ENCODE data around the gene INPP4A.

DNA sequence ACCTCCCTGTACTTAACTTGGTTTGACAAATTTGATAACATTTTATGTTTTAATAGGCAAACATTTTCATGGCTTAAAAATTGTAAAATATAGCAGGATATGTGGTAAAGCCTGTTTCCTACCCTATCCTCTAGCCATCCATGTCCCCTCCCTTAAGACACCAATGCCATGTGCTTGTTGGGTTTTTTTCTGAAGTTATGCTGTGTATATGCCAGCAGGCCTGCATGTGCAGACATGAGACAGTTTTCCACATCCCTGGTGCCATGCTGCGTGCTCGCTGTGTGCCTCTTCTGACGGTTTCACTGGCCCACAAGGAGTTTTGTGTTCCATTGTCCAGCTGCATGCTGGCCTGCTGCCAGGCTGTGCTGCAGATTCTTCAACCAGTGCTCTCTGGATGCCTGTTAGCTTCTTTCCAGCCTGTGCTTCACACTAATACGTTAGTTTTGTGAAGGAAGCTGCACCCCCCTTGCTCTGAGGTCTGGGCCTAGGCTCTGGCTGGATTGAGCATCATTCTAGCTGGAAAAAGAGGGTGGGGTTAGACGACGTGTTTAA is 16.9 kb downstream of the INPP4A start:
- TF ChIP-seq POLR2A (IDR thresholded peaks at IDR 0.05) (no peak), EP300 (IDR thresholded peaks at IDR 0.05) (no peak)
- TF ChIP-seq, protein P1, sequence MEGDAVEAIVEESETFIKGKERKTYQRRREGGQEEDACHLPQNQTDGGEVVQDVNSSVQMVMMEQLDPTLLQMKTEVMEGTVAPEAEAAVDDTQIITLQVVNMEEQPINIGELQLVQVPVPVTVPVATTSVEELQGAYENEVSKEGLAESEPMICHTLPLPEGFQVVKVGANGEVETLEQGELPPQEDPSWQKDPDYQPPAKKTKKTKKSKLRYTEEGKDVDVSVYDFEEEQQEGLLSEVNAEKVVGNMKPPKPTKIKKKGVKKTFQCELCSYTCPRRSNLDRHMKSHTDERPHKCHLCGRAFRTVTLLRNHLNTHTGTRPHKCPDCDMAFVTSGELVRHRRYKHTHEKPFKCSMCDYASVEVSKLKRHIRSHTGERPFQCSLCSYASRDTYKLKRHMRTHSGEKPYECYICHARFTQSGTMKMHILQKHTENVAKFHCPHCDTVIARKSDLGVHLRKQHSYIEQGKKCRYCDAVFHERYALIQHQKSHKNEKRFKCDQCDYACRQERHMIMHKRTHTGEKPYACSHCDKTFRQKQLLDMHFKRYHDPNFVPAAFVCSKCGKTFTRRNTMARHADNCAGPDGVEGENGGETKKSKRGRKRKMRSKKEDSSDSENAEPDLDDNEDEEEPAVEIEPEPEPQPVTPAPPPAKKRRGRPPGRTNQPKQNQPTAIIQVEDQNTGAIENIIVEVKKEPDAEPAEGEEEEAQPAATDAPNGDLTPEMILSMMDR (IDR thresholded peaks at IDR 0.05) = no peak

All from sigmoid colon (tissue), 4 donors.